Measurements from ENCODE around the gene ZKSCAN3. TPM values are rescaled to one million over a fixed set of nuclear protein-coding genes. Genes with fewer than 3 reads are reported as not detected.
A peak's percentile ranks its signal among the peaks of the same experiment; 100 is the strongest.
"Not testable (repeated sequence)": the region's sequence is repeated elsewhere in the genome, so short reads cannot be mapped to it uniquely, and the experiment has no call there.

The ZKSCAN3 gene
- total RNA-seq, 1 donor from 2014 or later = 12.6 TPM

GRCh38 chr6:28400122-28400451 is 50.3 kb downstream of the ZKSCAN3 start:
- H3K9me3 Mint-ChIP-seq = no peaks in the 10 kb centered on the region
- peak overlapping the region; percentile 95 for H3K4me3 Mint-ChIP-seq
- TF ChIP-seq CTCF (conservative IDR thresholded peaks at IDR 0.05) = no peak
- peak overlapping the region; percentile 90 for H3K27ac Mint-ChIP-seq
- peaks cover 27% of the 10 kb centered on the region for H3K4me1 Mint-ChIP-seq (ENCODE audit: unreplicated experiment)
- DNase-seq (ENCODE audit: extremely low spot score, unreplicated experiment) = no peak
- H3K36me3 Mint-ChIP-seq = peaks cover 26% of the 10 kb centered on the region
- peaks cover 20% of the 10 kb centered on the region for H3K27me3 Mint-ChIP-seq

- DNase-seq (ENCODE audit: extremely low spot score, unreplicated experiment) = no peak
- no peak overlapping the region for H3K27ac Mint-ChIP-seq
- H3K4me1 Mint-ChIP-seq (ENCODE audit: unreplicated experiment) = peaks cover 18% of the 10 kb centered on the region
- peaks cover 18% of the 10 kb centered on the region for H3K36me3 Mint-ChIP-seq
- no peak for TF ChIP-seq CTCF (conservative IDR thresholded peaks at IDR 0.05)
- H3K27me3 Mint-ChIP-seq = peaks cover 26% of the 10 kb centered on the region
- no peaks in the 10 kb centered on the region for H3K9me3 Mint-ChIP-seq
- H3K4me3 Mint-ChIP-seq = peak overlapping the region; percentile 51
Measured at GRCh38 chr6:28401172-28401571, 51.4 kb downstream of the ZKSCAN3 start.

- H3K36me3 Mint-ChIP-seq = peaks cover 11% of the 10 kb centered on the region
- no peak overlapping the region for H3K27ac Mint-ChIP-seq
- H3K4me3 Mint-ChIP-seq = no peak overlapping the region
- peaks cover 30% of the 10 kb centered on the region for H3K27me3 Mint-ChIP-seq
- no peak for TF ChIP-seq CTCF (conservative IDR thresholded peaks at IDR 0.05)
- peaks cover 12% of the 10 kb centered on the region for H3K4me1 Mint-ChIP-seq (ENCODE audit: unreplicated experiment)
- H3K9me3 Mint-ChIP-seq = no peaks in the 10 kb centered on the region
- no peak for DNase-seq (ENCODE audit: extremely low spot score, unreplicated experiment)
Measured at GRCh38 chr6:28402197-28402596, 52.5 kb downstream of the ZKSCAN3 start.

GRCh38 chr6:28403923-28404322 is 54.2 kb downstream of the ZKSCAN3 start:
- H3K27me3 Mint-ChIP-seq = peaks cover 35% of the 10 kb centered on the region
- H3K9me3 Mint-ChIP-seq; DNase-seq (ENCODE audit: extremely low spot score, unreplicated experiment); H3K4me1 Mint-ChIP-seq (ENCODE audit: unreplicated experiment); H3K36me3 Mint-ChIP-seq; H3K27ac Mint-ChIP-seq; H3K4me3 Mint-ChIP-seq: not testable (repeated sequence)

GRCh38 chr6:28407401-28407800 is 57.7 kb downstream of the ZKSCAN3 start:
- peaks cover 33% of the 10 kb centered on the region for H3K27me3 Mint-ChIP-seq

More at GRCh38 chr6:28407401-28407800, 57.7 kb downstream of the ZKSCAN3 start:
- Mint-ChIP-seq H3K9me3 (no peaks in the 10 kb centered on the region), H3K27ac (no peak overlapping the region), H3K4me1 (ENCODE audit: unreplicated experiment) (no peaks in the 10 kb centered on the region), H3K4me3 (no peak overlapping the region), H3K36me3 (no peaks in the 10 kb centered on the region)
- DNase-seq (ENCODE audit: extremely low spot score, unreplicated experiment) = no peak
- TF ChIP-seq CTCF (conservative IDR thresholded peaks at IDR 0.05) = no peak

All from type B pancreatic cell (in vitro differentiated cells).